Measurements from ENCODE around the gene DPF3. TPM values are rescaled to one million over a fixed set of nuclear protein-coding genes. Genes with fewer than 3 reads are reported as not detected.
A peak's percentile ranks its signal among the peaks of the same experiment; 100 is the strongest.

Gene DPF3
- total RNA-seq, 1 donor from 2014 or later: 0.11 TPM

- TF ChIP-seq, protein P1, sequence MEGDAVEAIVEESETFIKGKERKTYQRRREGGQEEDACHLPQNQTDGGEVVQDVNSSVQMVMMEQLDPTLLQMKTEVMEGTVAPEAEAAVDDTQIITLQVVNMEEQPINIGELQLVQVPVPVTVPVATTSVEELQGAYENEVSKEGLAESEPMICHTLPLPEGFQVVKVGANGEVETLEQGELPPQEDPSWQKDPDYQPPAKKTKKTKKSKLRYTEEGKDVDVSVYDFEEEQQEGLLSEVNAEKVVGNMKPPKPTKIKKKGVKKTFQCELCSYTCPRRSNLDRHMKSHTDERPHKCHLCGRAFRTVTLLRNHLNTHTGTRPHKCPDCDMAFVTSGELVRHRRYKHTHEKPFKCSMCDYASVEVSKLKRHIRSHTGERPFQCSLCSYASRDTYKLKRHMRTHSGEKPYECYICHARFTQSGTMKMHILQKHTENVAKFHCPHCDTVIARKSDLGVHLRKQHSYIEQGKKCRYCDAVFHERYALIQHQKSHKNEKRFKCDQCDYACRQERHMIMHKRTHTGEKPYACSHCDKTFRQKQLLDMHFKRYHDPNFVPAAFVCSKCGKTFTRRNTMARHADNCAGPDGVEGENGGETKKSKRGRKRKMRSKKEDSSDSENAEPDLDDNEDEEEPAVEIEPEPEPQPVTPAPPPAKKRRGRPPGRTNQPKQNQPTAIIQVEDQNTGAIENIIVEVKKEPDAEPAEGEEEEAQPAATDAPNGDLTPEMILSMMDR (IDR thresholded peaks at IDR 0.05): peak; percentile 87 to 95 (median 90)
- DNase-seq (ENCODE audit: low spot score in 2 of 2): peak in 1 of 2 donors; percentile 78
- H3K27ac ChIP-seq: no peak overlapping the region
- no peaks in the 10 kb centered on the region for H3K27me3 ChIP-seq
- H3K36me3 ChIP-seq: no peaks in the 10 kb centered on the region
- no peak overlapping the region for H3K4me3 ChIP-seq
- H3K4me1 ChIP-seq: peaks cover 4 to 17% of the 10 kb centered on the region in 2 donors
- intact Hi-C loops (cut with DNase I): loop anchor here (1.0 to 10.0 kb wide), 5 partner anchors 42 to 388 kb away; no protein-coding TSS in a partner anchor
- no peaks in the 10 kb centered on the region for H3K9me3 ChIP-seq
Observed at GRCh38 chr14:72904840-72905561, 11.1 kb upstream of the DPF3 start.

DNA sequence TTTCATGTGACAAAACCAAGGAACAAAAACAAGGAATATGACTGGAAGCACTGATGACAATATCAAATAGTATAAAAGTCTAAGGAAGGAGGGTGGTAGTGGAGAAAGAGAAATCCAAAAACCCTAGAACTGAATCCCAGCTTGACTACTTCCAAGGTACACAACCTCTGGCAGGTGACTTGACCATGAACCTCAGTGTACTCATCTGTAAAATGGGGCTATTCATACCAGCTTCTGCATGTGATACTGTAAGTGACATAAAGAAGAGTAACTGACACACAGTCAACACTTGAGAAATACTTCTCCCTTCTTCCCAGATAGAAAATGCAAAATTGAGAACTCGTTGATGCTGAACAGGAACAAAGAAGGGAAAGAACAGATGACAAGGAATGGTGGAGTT lies 10.3 kb upstream of the DPF3 start:
- no peaks in the 10 kb centered on the region for H3K36me3 ChIP-seq
- H3K27ac ChIP-seq: no peak overlapping the region
- TF ChIP-seq, protein P1 (IDR thresholded peaks at IDR 0.05): no peak
- H3K27me3 ChIP-seq: no peaks in the 10 kb centered on the region
- H3K9me3 ChIP-seq: no peaks in the 10 kb centered on the region
- H3K4me3 ChIP-seq: no peak overlapping the region
- H3K4me1 ChIP-seq: peaks cover 4 to 17% of the 10 kb centered on the region in 2 donors
- intact Hi-C loops (cut with DNase I): loop anchor here (10.0 kb wide), 1 partner anchor 189 kb away; no protein-coding TSS in a partner anchor
- no peak for DNase-seq (ENCODE audit: low spot score in 2 of 2)

DNA sequence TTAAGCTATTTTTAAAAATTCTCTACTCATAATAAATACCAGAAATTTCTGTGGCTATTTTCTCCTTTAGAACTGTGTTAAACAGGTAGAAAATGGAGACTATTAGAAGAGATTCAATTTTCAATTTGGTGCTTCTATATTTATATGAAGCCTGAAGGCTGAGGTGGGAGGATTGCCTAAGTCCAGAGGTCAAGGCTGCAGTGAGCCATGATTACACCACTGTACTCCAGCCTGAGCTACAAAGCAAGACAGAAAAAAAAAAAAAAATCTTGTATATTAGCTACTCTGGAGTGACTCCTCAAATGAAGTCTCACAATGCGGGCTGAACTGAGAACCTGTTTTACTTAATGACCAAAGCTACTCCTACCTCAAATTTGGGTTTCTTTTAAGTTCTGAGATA lies 9.8 kb upstream of the DPF3 start:
- Histone ChIP-seq H3K27me3 (no peaks in the 10 kb centered on the region), H3K4me3 (no peak overlapping the region), H3K27ac (no peak overlapping the region), H3K36me3 (no peaks in the 10 kb centered on the region), H3K4me1 (peaks cover 4 to 17% of the 10 kb centered on the region in 2 donors), H3K9me3 (no peaks in the 10 kb centered on the region)
- TF ChIP-seq, protein P1 (IDR thresholded peaks at IDR 0.05): no peak
- no peak for DNase-seq (ENCODE audit: low spot score in 2 of 2)
- intact Hi-C loops (cut with DNase I): loop anchor here (10.0 kb wide), 1 partner anchor 189 kb away; no protein-coding TSS in a partner anchor

GRCh38 chr14:72902801-72903530 lies 9.1 kb upstream of the DPF3 start:
- no peak for DNase-seq (ENCODE audit: low spot score in 2 of 2)
- Histone ChIP-seq H3K9me3 (no peaks in the 10 kb centered on the region), H3K4me1 (peaks cover 4 to 14% of the 10 kb centered on the region in 2 donors), H3K36me3 (no peaks in the 10 kb centered on the region), H3K4me3 (no peak overlapping the region), H3K27me3 (no peaks in the 10 kb centered on the region), H3K27ac (no peak overlapping the region)
- TF ChIP-seq, protein P1 (IDR thresholded peaks at IDR 0.05): no peak
- intact Hi-C loops (cut with DNase I): loop anchor here (10.0 kb wide), 1 partner anchor 188 kb away; no protein-coding TSS in a partner anchor

- H3K27ac ChIP-seq: no peak overlapping the region
- peaks cover 0 to 5% of the 10 kb centered on the region in 2 donors for H3K4me1 ChIP-seq
- intact Hi-C loops (cut with DNase I): loop anchor here (10.0 kb wide), 1 partner anchor 187 kb away; no protein-coding TSS in a partner anchor
- no peak overlapping the region for H3K4me3 ChIP-seq
- no peak for DNase-seq (ENCODE audit: low spot score in 2 of 2)
- H3K36me3 ChIP-seq: no peaks in the 10 kb centered on the region
- no peaks in the 10 kb centered on the region for H3K9me3 ChIP-seq
- TF ChIP-seq, protein P1 (IDR thresholded peaks at IDR 0.05): no peak
- no peaks in the 10 kb centered on the region for H3K27me3 ChIP-seq
Observed at GRCh38 chr14:72901361-72901760, 7.5 kb upstream of the DPF3 start.

All from ascending aorta (tissue), 2 donors.